ENCODE measurements around the gene CHCHD6. TPM values are rescaled to one million over a fixed set of nuclear protein-coding genes. Genes with fewer than 3 reads are reported as not detected.

CHCHD6 gene
- polyA plus RNA-seq, 2 donors = 7.0 to 11.9 TPM

DNA sequence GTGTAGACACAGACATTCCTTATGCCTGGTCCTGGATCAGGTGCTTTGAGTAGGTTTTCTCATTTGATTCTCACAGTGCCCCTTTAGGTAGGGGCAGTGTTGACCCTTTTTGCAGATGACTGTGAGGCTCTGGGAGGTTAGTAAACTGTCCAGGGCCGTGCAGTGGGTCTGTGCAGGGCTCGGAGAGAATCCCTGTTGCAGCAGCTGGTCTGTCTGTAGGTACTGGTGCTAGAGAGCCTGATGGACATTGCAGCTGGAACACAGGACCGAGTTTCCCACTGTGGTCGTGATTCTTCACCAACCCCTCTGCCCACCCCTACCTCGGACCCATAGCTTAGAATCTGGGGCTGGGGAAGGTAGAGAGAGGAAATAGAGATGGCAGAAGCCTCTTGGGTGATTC is 51.8 kb downstream of the CHCHD6 start:
- 89 to 90% methylated on average over 5 of the region's 5 CpGs for WGBS, 2 donors
- Histone ChIP-seq H3K27ac (ENCODE audit: low read depth in 2 of 2, low read length in 1 of 2) (no peak overlapping the region), H3K36me3 (ENCODE audit: control insufficient read depth in 2 of 2, insufficient read depth in 2 of 2, low read length in 1 of 2) (no peaks in the 10 kb centered on the region), H3K4me1 (ENCODE audit: control insufficient read depth in 2 of 2, insufficient read depth in 2 of 2, low read length in 1 of 2) (peaks cover 5 to 9% of the 10 kb centered on the region in 2 donors), H3K27me3 (ENCODE audit: control insufficient read depth in 1 of 2, insufficient read depth in 2 of 2, low read length in 2 of 2) (no peaks in the 10 kb centered on the region), H3K9me3 (ENCODE audit: control insufficient read depth in 2 of 2, insufficient read depth in 1 of 2, low read depth in 1 of 2, low read length in 1 of 2) (no peaks in the 10 kb centered on the region), H3K4me3 (ENCODE audit: low read depth in 1 of 2, low read length in 2 of 2) (no peak overlapping the region)

DNA sequence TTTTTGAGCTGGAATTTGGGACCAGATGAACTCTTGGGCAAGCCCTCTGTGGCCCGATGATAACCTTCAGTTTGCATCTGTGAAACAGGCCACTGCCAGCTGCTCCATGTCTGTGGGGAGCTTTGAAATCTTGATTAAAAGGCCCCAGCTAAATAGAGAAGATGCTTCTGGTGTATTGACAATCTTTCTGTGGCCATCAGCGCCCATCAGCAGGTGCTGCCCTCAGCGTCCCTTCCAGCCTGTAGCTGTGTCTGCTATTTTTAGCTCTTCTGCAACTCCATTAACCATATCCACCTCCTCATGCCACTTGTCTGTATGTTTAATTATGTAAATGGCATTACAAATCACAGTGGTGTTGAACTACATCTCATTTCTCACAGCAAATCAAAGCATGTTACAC is 54.0 kb downstream of the CHCHD6 start:
- 87 to 92% methylated on average over 3 of the region's 3 CpGs for WGBS, 2 donors

DNA sequence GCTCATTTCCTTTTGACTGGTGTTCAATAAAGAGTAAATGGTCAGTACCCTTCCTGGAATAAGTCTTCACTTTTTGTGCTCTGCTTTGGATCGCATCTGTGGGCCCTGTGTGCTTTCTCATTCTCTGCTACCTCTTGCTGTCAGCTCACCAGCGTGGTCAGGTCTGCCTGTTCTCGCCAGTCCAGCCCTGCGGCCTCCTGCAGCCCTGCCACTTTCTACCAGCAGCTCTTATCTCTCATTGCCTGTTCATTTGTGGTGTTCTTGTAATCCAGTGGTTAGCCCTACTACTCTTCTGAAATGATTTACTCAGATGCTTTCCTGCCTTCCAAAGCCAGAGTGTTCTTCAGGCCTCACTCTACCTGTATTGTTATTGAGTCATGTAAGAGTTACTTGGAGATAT is 54.8 kb downstream of the CHCHD6 start:
- no peaks in the 10 kb centered on the region for H3K9me3 ChIP-seq (ENCODE audit: control insufficient read depth in 2 of 2, insufficient read depth in 1 of 2, low read depth in 1 of 2, low read length in 1 of 2)
- no peaks in the 10 kb centered on the region for H3K4me1 ChIP-seq (ENCODE audit: control insufficient read depth in 2 of 2, insufficient read depth in 2 of 2, low read length in 1 of 2)
- no peak overlapping the region for H3K4me3 ChIP-seq (ENCODE audit: low read depth in 1 of 2, low read length in 2 of 2)
- no peak overlapping the region for H3K27ac ChIP-seq (ENCODE audit: low read depth in 2 of 2, low read length in 1 of 2)
- no peaks in the 10 kb centered on the region for H3K36me3 ChIP-seq (ENCODE audit: control insufficient read depth in 2 of 2, insufficient read depth in 2 of 2, low read length in 1 of 2)
- 90 to 97% methylated on average over 4 of the region's 4 CpGs for WGBS, 2 donors
- H3K27me3 ChIP-seq (ENCODE audit: control insufficient read depth in 1 of 2, insufficient read depth in 2 of 2, low read length in 2 of 2) = no peaks in the 10 kb centered on the region

More for the DNA sequence above, 54.0 kb downstream of the CHCHD6 start:
- H3K36me3 ChIP-seq (ENCODE audit: control insufficient read depth in 2 of 2, insufficient read depth in 2 of 2, low read length in 1 of 2) = no peaks in the 10 kb centered on the region
- no peaks in the 10 kb centered on the region for H3K27me3 ChIP-seq (ENCODE audit: control insufficient read depth in 1 of 2, insufficient read depth in 2 of 2, low read length in 2 of 2)
- no peak overlapping the region for H3K27ac ChIP-seq (ENCODE audit: low read depth in 2 of 2, low read length in 1 of 2)
- H3K4me1 ChIP-seq (ENCODE audit: control insufficient read depth in 2 of 2, insufficient read depth in 2 of 2, low read length in 1 of 2) = peaks cover 0 to 5% of the 10 kb centered on the region in 2 donors
- no peak overlapping the region for H3K4me3 ChIP-seq (ENCODE audit: low read depth in 1 of 2, low read length in 2 of 2)
- H3K9me3 ChIP-seq (ENCODE audit: control insufficient read depth in 2 of 2, insufficient read depth in 1 of 2, low read depth in 1 of 2, low read length in 1 of 2) = no peaks in the 10 kb centered on the region

DNA sequence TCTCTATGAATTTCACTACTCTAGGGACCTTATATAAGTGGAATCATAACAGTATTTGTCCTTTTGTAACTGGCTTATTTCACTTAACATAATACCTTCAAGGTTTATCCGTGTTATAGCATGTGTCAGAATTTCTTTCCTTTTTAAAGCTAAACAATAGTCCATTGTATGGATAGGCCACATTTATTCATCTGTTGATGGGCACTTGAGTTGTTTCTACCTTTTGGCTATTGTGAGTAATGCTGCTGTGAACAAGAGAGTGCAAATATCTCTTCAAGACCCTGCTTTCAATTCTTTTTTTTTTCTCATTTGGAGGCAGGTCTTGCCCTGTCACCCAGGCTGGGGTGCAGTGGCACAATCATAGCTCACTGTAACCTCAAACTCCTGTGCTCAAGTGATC is 56.5 kb downstream of the CHCHD6 start:
- H3K9me3 ChIP-seq (ENCODE audit: control insufficient read depth in 2 of 2, insufficient read depth in 1 of 2, low read depth in 1 of 2, low read length in 1 of 2) = no peaks in the 10 kb centered on the region
- H3K4me3 ChIP-seq (ENCODE audit: low read depth in 1 of 2, low read length in 2 of 2) = no peak overlapping the region
- no peaks in the 10 kb centered on the region for H3K36me3 ChIP-seq (ENCODE audit: control insufficient read depth in 2 of 2, insufficient read depth in 2 of 2, low read length in 1 of 2)
- no peaks in the 10 kb centered on the region for H3K27me3 ChIP-seq (ENCODE audit: control insufficient read depth in 1 of 2, insufficient read depth in 2 of 2, low read length in 2 of 2)
- H3K27ac ChIP-seq (ENCODE audit: low read depth in 2 of 2, low read length in 1 of 2) = no peak overlapping the region
- WGBS, 2 donors = 66 to 72% methylated on average over 1 of the region's 1 CpG
- no peaks in the 10 kb centered on the region for H3K4me1 ChIP-seq (ENCODE audit: control insufficient read depth in 2 of 2, insufficient read depth in 2 of 2, low read length in 1 of 2)

- Histone ChIP-seq H3K4me3 (ENCODE audit: low read depth in 1 of 2, low read length in 2 of 2) (no peak overlapping the region), H3K27me3 (ENCODE audit: control insufficient read depth in 1 of 2, insufficient read depth in 2 of 2, low read length in 2 of 2) (no peaks in the 10 kb centered on the region), H3K4me1 (ENCODE audit: control insufficient read depth in 2 of 2, insufficient read depth in 2 of 2, low read length in 1 of 2) (no peaks in the 10 kb centered on the region), H3K27ac (ENCODE audit: low read depth in 2 of 2, low read length in 1 of 2) (no peak overlapping the region), H3K9me3 (ENCODE audit: control insufficient read depth in 2 of 2, insufficient read depth in 1 of 2, low read depth in 1 of 2, low read length in 1 of 2) (no peaks in the 10 kb centered on the region), H3K36me3 (ENCODE audit: control insufficient read depth in 2 of 2, insufficient read depth in 2 of 2, low read length in 1 of 2) (peaks cover 0 to 3% of the 10 kb centered on the region in 2 donors)
These were observed 59.0 kb downstream of the CHCHD6 start for GRCh38 chr3:126763035-126763434.

DNA sequence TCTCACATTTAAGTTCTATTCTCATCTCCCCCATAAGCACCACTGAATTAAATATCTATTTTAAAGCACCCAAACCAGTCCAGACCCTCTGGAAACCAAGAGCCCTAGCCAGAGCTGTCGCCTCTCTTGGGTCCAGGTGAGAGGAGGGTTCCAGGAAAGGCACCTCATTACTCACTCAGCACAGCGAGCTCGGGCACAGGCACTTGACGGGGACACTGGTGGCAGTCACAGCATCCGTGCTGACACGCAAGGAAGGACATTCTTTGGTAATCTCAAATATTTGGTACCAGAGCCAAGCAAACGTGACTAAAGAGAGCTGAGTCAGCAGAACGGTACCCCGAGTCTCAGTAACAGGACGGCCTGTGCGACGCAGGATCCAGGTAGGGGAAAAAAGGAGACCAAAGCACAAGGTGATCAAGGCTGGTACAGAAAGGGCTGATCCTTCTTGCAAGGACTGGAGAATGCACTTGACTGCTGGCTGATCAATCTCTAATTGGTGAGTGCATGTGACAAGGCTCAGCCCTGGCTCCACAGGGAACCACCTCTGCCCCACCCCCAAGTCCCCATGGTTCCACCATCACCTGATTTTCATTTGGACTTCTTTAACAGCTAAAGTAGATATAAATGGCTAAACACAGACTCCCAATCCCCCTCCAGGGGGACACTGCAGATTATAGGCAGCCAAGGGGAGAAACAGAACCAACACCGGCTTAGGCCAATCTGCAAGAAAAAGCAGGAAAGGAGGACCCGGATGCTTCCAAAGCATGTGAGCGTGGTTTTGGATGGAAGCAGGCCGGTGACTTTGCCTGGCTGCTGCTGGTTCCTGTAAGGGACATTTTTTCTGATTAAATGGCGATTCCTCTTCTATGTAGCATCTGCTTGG is 61.4 kb downstream of the CHCHD6 start:
- H3K27ac ChIP-seq (ENCODE audit: low read depth in 2 of 2, low read length in 1 of 2) = no peak overlapping the region
- peaks cover 0 to 3% of the 10 kb centered on the region in 2 donors for H3K36me3 ChIP-seq (ENCODE audit: control insufficient read depth in 2 of 2, insufficient read depth in 2 of 2, low read length in 1 of 2)
- no peaks in the 10 kb centered on the region for H3K27me3 ChIP-seq (ENCODE audit: control insufficient read depth in 1 of 2, insufficient read depth in 2 of 2, low read length in 2 of 2)
- H3K4me3 ChIP-seq (ENCODE audit: low read depth in 1 of 2, low read length in 2 of 2) = no peak overlapping the region
- 92% methylated on average over 17 of the region's 17 CpGs for WGBS, 2 donors
- H3K4me1 ChIP-seq (ENCODE audit: control insufficient read depth in 2 of 2, insufficient read depth in 2 of 2, low read length in 1 of 2) = no peaks in the 10 kb centered on the region
- no peaks in the 10 kb centered on the region for H3K9me3 ChIP-seq (ENCODE audit: control insufficient read depth in 2 of 2, insufficient read depth in 1 of 2, low read depth in 1 of 2, low read length in 1 of 2)

- WGBS, 2 donors = 96% methylated on average over 7 of the region's 7 CpGs
- peaks cover 0 to 3% of the 10 kb centered on the region in 2 donors for H3K36me3 ChIP-seq (ENCODE audit: control insufficient read depth in 2 of 2, insufficient read depth in 2 of 2, low read length in 1 of 2)
These were observed 62.6 kb downstream of the CHCHD6 start for GRCh38 chr3:126766653-126767052.

GRCh38 chr3:126768903-126769302 is 64.9 kb downstream of the CHCHD6 start:
- H3K27ac ChIP-seq (ENCODE audit: low read depth in 2 of 2, low read length in 1 of 2) = no peak overlapping the region
- H3K4me3 ChIP-seq (ENCODE audit: low read depth in 1 of 2, low read length in 2 of 2) = no peak overlapping the region
- no peaks in the 10 kb centered on the region for H3K27me3 ChIP-seq (ENCODE audit: control insufficient read depth in 1 of 2, insufficient read depth in 2 of 2, low read length in 2 of 2)
- 93 to 95% methylated on average over 3 of the region's 3 CpGs for WGBS, 2 donors
- no peaks in the 10 kb centered on the region for H3K9me3 ChIP-seq (ENCODE audit: control insufficient read depth in 2 of 2, insufficient read depth in 1 of 2, low read depth in 1 of 2, low read length in 1 of 2)
- H3K4me1 ChIP-seq (ENCODE audit: control insufficient read depth in 2 of 2, insufficient read depth in 2 of 2, low read length in 1 of 2) = no peaks in the 10 kb centered on the region
- H3K36me3 ChIP-seq (ENCODE audit: control insufficient read depth in 2 of 2, insufficient read depth in 2 of 2, low read length in 1 of 2) = peaks cover 0 to 3% of the 10 kb centered on the region in 2 donors

More at GRCh38 chr3:126766653-126767052, 62.6 kb downstream of the CHCHD6 start:
- no peak overlapping the region for H3K27ac ChIP-seq (ENCODE audit: low read depth in 2 of 2, low read length in 1 of 2)
- H3K4me3 ChIP-seq (ENCODE audit: low read depth in 1 of 2, low read length in 2 of 2) = no peak overlapping the region
- no peaks in the 10 kb centered on the region for H3K9me3 ChIP-seq (ENCODE audit: control insufficient read depth in 2 of 2, insufficient read depth in 1 of 2, low read depth in 1 of 2, low read length in 1 of 2)
- H3K4me1 ChIP-seq (ENCODE audit: control insufficient read depth in 2 of 2, insufficient read depth in 2 of 2, low read length in 1 of 2) = no peaks in the 10 kb centered on the region
- H3K27me3 ChIP-seq (ENCODE audit: control insufficient read depth in 1 of 2, insufficient read depth in 2 of 2, low read length in 2 of 2) = no peaks in the 10 kb centered on the region

- no peak overlapping the region for H3K4me3 ChIP-seq (ENCODE audit: low read depth in 1 of 2, low read length in 2 of 2)
- no peaks in the 10 kb centered on the region for H3K4me1 ChIP-seq (ENCODE audit: control insufficient read depth in 2 of 2, insufficient read depth in 2 of 2, low read length in 1 of 2)
- no peaks in the 10 kb centered on the region for H3K27me3 ChIP-seq (ENCODE audit: control insufficient read depth in 1 of 2, insufficient read depth in 2 of 2, low read length in 2 of 2)
- H3K36me3 ChIP-seq (ENCODE audit: control insufficient read depth in 2 of 2, insufficient read depth in 2 of 2, low read length in 1 of 2) = peaks cover 0 to 3% of the 10 kb centered on the region in 2 donors
- no peak overlapping the region for H3K27ac ChIP-seq (ENCODE audit: low read depth in 2 of 2, low read length in 1 of 2)
- H3K9me3 ChIP-seq (ENCODE audit: control insufficient read depth in 2 of 2, insufficient read depth in 1 of 2, low read depth in 1 of 2, low read length in 1 of 2) = no peaks in the 10 kb centered on the region
These were observed 66.1 kb downstream of the CHCHD6 start for GRCh38 chr3:126770096-126770495.

DNA sequence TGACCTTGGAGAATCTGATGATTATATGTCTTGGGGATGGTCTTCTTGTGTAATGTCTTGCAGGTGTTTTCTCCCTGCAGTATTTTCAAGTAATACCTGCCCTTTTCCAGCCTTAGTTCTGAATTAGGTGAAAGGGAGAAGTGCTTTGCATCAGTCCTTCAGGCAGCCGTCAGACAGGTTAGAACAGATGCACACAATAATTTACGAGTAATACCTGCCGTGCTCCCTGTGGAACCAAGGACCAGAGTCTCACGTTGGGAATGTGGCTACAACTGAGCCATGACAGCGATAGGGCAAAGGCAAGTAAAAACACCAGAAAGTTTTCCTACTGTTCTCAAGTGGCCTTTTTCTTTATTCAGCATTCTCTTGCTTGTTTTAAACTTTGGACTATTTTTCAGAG is 69.1 kb downstream of the CHCHD6 start:
- H3K27me3 ChIP-seq (ENCODE audit: control insufficient read depth in 1 of 2, insufficient read depth in 2 of 2, low read length in 2 of 2) = no peaks in the 10 kb centered on the region
- H3K36me3 ChIP-seq (ENCODE audit: control insufficient read depth in 2 of 2, insufficient read depth in 2 of 2, low read length in 1 of 2) = no peaks in the 10 kb centered on the region
- WGBS, 2 donors = 51 to 70% methylated on average over 5 of the region's 5 CpGs
- no peaks in the 10 kb centered on the region for H3K9me3 ChIP-seq (ENCODE audit: control insufficient read depth in 2 of 2, insufficient read depth in 1 of 2, low read depth in 1 of 2, low read length in 1 of 2)
- no peak overlapping the region for H3K4me3 ChIP-seq (ENCODE audit: low read depth in 1 of 2, low read length in 2 of 2)
- no peaks in the 10 kb centered on the region for H3K4me1 ChIP-seq (ENCODE audit: control insufficient read depth in 2 of 2, insufficient read depth in 2 of 2, low read length in 1 of 2)
- H3K27ac ChIP-seq (ENCODE audit: low read depth in 2 of 2, low read length in 1 of 2) = no peak overlapping the region
